Stimulated activated CD4-positive, alpha-beta T cell treated with anti-CD3 and anti-CD28 coated beads, TNF-alpha, amount 100 ng/mL, for 4 hours (primary cell): ENCODE measurements around the gene SLC35F3.
"Not testable (repeated sequence)": the region's sequence is repeated elsewhere in the genome, so short reads cannot be mapped to it uniquely, and the experiment has no call there.

ENCODE experiments used
- DNase-seq, 3 experiments: peaks; one replicate each; pipeline ENCODE4 v3.0.0-alpha.2; 2020; ENCODE audit warnings: low read depth in 3 of 3

SLC35F3 gene

DNA sequence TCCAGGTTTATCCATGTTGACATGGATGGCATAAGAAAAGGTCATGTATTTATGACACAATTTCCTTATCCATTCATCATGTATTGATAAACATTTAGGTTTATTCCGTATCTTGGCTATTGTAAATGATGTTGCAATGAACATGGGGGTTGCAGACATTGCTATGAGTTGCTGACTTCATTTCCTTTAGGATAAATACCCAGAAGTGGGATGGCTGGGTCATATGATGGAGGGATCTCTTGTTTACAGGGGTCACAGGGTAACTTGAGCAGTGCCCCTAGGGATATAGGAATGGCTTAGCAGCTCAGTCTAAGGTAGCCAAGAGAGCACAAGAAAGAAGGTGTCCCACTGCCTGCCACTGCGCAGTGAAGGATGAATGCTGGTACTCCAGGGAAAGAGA lies 239.2 kb downstream of the SLC35F3 start:
- DNase-seq: no peak

DNA sequence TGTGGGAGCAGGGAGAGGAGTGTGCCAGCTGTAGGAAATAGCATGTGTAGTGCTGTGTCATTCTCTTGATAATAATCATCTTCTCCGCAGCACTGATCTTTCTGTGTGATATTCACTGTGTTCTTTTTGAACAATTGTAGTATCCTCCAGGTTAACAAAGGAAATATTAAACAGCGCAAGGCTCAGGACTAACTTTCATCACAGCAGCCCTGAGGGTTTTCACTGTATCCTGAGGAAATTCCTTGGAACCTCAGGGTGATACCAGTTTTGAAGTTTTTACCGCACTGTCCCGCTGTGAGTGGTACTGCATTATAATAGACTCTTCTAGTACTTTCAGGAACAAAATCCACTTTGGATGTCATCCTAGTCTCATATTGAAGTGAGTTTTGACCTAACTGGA lies 240.4 kb downstream of the SLC35F3 start:
- DNase-seq: no peak

DNA sequence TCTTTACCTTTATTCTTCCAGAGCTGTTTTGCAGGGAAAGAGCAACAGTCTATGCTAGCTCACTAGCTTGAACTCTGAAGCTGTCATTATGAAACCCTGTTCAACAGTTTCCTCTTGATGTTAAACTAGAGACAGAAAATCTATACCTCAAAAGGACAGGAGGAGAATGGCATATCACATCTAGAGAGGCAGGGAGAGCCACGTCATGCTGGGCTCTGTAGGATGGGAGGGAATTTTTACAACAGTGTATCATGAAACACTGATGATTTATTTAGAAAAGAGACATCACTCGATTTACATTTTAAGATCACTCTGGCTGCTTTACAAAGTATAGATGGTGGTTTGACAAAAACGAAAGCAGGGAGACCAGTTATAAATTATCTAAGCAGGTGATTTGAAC lies 243.9 kb downstream of the SLC35F3 start:
- no peak for DNase-seq

DNA sequence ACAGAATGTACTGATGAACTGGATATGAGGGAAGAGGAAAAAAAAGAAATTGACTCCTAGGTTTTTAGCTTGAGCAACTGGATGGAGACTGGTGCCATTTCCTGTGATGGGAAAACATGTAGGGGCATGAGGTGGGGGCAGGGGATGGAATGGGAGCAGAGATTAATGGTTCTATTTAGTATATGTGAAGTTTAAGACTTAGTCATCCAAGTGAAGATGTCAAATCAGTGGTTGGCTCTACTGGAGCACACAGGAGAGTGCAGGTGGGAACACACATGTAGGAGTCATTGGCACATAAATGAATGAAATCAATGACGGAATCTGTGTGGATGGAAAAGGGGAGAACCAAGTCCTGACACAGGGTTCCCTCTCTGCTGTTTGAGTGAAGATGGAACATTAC lies 244.3 kb downstream of the SLC35F3 start:
- no peak for DNase-seq

DNA sequence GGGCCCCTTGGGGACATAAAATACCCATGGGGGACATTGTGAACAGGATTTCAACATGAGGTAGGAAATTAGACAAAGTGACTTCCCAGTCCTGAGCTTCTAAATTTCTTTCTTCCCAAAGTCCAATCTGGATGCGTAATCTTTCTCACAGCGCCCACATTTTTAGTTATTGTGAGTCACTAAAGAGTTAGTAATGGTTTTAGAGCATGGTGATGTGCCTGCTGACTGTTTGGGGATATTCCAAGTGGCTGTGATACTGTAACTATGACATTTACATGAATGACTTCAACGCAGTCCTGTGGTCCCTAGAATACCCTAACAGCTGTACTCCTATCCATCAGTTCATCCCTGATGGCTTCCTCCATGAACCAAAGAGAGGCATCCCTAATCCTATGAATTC lies 244.7 kb downstream of the SLC35F3 start:
- DNase-seq: no peak

DNA sequence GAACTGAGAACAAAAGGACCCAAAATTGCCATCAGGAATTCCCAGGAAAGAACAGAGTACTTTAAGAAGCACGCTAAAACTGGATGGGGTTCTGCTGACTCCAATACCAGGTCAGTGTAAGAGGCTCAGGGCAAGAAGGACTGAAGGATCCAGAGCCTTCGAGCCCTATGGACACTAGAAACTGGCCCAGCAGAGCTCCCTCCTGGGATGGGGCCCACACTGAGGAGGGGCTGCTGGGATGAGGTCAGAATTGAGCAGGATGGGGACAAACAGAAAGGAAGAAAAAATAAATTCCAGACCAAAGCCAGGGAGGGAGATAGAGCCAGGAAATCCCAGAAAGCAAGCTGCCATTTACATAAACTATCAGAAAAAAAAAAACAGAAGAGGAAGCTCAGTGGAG lies 246.4 kb downstream of the SLC35F3 start:
- no peak for DNase-seq

DNA sequence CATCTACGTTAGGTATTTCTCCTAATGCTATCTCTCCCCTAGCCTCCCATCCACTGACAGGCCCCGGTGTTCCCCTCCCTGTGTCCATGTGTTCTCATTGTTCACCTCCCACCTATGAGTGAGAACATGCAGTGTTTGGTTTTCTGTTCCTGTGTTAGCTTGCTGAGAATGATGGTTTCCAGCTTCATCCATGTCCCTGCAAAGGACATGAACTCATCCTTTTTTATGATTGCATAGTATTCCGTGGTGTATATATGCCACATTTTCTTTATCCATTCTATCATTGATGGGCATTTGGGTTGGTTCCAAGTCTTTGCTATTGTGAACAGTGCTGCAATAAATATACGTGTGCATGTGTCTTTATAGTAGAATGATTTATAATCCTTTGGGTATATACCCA lies 247.9 kb downstream of the SLC35F3 start:
- DNase-seq: not testable (repeated sequence)

DNA sequence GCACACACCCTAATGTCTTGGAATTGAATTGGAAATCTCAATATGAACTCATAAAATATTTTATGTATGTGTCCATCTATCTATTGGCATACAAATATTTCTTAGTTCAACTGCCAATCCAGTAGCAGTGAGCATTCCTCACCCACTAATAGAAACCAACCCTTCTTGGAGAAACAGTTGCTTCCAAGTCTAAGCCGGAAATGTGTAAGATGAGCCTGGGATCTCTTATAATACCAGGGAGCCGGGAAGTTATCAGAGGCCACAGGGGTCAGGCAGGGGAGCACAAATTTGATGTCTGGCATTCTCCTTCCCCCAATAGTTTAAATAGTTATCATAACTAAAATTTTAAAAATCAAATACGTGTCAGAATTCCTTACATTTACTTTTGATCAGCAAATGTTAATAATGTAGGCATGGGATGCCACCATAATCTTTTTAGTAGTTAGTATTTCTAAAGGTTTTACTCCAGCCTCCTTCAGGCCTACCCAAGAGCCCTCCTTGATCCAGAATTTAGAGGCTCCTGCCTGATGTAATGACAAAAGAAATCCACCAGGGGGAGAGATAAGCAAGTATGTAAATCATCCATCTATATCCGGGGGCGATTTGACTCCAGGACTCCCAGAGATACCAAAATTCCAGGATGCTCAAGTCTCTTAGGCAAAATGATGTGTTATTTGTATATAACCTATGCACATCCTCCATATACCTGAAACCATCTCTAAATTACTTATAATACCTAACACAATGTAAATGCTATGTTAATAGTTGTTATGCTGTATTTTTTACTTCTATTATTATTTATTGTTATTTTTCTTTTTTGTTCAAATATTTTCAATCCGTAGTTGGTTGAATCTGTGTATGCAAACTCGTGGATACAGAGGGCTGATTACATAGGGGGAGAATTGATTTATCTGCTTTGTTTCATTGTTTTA lies 250.1 kb downstream of the SLC35F3 start:
- peak in 1 of 3 experiments; percentile 6 for DNase-seq

DNA sequence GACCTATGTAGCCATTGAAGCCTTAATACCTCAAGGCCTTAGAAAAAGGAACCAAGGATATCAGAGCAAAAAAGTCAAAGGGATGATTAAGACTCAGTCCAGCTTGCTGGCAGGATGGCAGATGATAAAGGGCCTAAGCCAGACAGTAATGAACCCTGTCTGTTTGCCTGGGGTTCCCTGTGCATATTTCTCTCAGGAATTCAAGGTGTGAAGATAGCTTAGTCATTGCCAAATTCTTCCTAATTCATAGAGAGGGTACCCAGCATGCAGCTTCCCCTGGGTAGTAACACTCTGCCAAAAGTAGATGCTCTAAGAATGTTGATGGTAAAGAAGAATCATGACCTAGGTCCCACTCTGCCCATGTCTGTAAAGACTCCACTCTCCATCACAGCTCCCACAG lies 258.2 kb downstream of the SLC35F3 start:
- DNase-seq: no peak

DNA sequence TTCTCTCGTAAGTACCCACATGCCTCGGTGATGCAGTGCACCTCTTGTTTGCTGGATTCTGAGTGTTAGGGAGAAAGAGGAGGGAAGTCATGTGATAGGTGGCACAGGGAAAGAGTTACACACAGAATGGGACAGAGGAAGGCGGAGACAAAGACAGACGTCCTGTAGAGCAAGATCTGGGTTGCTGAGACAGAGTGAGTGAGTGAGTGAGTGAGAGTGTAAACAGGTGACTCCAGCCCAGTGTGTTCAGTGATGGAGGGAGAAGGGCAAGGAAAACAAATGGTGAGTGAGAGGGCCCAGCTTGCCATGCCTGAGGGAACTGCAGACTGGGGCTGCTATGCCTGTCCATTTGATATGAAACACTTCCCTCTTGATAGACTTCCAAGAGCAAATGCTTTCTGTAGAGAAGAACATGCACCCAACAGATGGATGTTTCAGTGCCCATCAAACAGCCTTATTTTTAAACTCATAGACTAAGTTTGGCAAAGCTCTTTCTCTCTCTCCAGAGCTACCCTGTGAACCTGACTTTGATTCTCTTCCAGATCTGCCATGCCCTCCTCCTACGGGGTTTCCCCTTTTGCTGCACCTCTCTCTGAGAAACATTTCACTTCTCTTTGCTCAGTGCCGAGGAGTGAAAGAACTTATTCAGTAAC lies 258.9 kb downstream of the SLC35F3 start:
- no peak for DNase-seq

DNA sequence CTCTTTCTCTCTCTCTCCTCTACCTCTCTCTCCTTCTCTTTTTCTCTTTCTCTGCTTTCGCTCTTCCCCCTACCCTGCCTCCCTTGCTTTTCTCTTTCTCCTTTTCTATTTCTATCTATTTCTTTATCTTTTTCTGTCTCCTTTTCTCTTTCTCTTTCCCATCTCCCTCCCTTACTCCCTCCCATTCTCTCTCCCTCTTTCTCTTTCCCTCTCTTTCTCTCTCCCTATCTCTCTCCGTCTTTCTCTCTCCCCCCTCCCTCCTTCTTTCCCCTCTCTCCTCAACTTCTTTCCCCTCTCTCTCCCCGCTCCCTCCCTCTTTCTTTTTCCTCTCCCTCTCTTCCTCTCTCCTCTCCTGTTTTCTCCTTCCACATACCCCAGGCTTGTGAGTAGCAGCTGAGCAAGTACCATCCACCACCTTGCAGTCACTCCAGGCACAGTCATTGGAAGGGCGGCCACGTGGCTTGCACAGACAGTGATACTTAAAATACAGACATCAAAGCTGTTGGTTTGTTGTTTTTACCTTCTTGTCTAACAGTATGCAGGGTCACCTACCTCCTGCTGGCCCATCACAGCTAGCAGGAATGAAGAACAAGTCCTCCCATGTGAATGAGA lies 259.7 kb downstream of the SLC35F3 start:
- no peak for DNase-seq

DNA sequence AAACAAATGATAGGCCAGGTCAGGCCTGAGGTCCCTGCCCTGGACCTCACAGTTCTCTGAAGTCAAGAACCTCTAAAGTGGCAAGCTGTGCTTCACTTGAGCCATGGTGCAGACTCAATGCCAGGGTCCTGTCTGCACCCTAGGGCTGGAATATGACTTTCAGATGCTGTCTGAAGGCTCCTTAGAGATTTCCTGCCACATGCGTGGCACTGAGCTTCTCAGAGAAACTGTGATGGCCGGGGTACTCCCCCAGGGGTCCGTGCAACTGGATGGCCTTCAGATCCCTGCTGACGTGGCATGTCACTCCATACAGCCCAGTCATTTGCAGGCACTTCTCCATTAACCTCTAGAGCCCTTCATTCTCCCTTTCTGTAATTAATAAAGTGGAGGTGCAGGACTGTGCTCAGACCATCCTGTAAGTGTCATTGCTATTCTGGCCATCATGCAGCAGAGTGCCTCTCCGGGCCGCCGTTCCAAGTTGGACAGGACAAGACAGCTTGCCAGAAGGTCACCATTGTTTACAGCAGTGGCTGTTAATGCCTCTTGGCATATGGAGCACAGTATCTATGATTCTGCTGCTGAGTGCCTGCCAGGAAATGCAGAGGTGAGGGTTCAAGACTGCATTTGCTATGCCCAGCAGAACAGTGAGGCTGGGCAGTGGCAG lies 263.7 kb downstream of the SLC35F3 start:
- DNase-seq: no peak

DNA sequence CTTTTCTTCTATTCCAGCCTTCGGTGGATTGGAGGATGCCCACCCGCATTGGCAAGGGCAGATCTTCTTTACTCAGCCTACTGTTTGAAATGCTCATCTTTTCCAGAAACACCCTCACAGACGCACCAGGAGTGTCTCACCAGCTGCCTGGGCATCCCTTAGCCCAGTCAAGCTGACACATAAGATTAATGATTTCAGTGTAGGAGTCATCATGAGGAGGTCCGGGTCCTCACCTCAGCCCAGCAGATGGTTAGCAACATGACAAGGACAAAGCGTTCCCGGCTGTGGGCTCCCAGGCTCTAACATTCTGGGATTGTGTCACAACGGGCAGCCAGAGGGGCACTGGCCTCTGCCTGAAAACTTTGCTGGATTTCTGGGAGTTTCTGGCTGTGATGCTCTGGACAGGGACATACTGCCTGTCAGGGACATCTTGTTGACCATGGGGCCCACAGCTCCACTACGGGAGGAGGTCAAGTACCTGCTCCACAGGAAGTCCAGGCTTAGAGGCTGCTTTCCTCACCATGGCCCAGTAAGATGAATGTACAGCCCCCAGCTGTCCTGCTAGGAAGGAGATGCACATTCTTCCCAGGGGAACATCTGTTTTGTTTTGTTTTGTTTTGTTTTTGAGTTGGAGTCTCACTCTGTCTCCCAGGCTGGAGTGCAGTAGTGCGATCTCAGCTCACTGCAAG lies 264.8 kb downstream of the SLC35F3 start:
- no peak for DNase-seq

DNA sequence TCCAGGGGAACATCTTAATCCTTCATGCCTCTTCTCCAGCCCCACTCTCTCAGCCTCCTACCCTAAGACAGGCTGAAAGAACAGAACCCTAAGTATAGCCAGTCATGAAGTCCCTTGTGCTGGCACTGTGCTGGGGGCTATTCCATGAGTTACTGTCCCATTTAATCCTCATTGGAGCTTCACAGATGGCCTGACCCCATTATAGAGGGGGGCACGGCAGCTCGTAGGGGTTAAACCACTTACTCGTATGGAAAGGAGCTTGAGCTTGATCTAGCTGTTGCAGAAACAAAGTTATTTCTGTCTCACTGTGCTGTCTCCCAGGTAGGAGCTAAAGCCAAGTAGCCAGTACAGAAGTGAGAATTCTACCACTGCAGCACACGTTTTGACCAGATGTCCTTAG lies 265.6 kb downstream of the SLC35F3 start:
- DNase-seq: no peak

DNA sequence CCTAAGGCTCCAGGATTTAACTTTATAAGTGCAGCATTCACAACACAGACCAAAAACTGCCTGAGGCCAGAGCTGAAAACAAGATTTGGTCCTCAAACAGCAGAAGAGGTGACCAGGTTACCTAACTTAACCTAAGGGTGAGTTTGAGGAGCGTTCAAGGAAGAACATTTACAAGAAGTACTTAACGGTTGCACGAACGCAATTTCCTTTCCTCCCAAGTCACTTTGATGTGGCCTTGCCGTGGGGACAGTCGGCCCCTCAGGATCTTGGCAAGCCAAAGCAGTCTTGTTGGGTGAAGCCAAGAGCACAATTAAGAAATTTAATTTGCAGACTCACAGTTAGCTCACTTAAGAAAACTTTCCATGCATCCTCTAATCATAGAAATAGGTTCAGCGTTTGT lies 266.1 kb downstream of the SLC35F3 start:
- no peak for DNase-seq

DNA sequence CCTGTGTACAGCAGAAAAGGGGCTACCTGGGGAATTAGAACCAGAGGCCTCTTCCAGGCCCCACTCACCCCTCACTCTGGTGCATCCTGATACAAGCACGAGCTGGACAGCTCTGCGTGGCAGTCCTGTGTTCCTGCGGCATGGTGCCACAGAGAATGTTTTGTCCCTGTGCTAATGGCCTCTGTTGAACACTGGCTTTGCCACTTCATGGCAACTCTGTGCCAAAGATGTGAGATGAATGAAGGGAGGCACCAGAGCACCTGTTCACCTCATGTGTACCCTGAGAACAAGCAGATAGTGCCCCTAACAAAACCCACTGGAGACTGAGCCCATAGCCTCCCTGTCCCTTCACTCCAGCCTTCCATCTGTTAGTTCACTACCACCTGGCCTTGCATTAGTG lies 269.5 kb downstream of the SLC35F3 start:
- no peak for DNase-seq

DNA sequence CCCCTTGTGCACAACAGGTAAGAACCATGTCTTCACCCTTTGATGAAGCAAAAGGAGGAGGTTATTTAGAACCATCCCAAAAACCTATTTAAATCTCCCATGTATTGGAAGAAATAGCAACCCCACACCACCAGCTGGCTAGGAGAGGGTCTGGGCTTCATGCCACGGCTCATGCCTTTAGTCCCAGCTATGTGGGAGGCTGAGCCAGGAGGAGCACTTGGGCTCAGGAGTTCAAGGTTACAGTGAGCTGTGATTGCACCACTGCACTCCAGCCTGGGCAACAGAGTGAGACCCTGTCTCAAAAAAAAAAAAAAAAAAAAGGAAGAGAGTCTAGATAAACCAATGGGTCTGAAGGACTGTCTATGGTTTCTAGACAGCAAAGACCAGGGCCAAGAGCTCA lies 270.9 kb downstream of the SLC35F3 start:
- DNase-seq: no peak

DNA sequence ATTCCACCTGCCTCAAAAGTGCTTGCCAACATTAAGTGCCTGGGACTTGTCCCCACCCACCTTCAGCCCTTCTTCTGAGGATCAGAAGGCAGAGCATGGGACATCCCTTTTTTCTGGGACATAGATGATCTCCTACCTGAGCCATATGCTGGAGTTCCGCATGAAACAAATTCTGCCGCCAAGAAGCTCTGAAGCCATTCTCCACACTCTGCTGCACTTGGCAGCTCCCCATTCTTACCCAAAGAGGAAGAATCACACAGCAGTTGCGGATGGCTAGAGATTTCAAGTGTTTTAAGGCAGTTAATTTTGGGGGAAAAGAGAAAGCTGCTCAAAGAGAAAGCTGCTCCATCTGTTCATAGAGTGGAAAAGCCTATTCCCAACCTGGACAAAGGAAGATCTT lies 271.5 kb downstream of the SLC35F3 start:
- DNase-seq: no peak

DNA sequence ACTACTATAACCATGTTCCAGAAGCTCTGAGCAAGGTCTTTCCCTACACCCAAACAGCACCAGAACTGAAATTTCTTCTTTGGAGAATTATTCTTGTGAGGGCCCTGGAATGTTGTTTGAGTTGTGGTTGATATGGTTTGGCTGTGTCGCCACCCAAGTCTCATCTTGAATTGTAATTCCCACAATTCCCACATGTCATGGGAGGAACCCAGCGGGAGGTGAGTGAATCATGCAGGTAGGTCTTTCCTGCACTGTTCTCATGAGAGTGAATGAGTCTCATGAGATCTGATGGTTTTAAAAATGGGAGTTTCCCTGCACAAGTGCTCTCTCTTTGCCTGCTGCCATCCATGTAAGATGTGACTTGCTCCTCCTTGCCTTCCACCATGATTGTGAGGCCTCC lies 272.4 kb downstream of the SLC35F3 start:
- not testable (repeated sequence) for DNase-seq

DNA sequence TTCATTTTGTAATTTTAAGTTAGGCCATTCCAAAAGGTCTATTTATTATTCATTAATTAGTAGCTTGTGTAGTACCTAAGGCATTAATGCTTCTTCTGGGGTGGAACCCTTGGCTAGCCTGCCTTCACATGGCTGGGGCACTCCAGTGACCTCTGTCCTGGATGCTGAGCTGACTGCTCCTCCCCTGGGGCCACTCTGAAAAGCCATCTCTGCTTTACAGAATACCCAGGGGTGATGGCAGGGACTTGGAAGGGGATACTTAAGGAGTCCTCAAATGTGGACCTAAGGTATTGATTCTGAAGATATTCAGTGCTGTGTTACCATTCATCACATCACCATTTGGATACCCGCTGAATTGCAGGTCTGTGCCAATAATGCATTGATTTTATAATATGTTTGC lies 281.0 kb downstream of the SLC35F3 start:
- DNase-seq: no peak

DNA sequence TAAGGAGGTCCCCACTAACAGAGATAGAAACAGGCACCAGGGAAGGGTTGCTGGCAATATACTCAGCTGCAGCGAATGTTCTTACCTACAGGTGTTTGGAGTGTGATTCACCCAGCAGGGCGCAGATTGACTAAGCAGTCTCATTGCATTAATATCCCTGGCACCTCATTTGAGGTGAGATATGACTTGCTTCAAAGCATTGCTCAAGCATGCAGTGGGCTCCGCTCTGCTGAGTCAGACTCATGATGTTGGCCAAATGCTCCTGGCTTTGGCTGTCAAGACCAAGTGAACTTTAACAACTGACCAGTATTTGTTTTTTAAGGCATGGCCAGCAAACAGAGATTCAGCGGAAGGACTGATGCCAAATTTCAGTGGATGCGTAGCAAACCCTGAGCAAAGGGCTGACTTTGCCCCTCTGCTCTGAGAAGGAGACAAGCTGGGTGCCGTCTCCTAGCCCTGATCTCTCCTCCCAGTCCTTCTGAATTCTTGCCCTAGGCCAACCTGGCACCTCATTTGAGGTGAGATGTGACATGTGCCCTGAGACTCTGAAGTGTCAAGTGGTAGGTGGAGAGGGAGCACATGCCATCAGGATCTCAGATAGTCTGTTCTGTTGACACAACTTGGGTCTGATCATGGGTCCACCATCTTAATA lies 281.7 kb downstream of the SLC35F3 start:
- DNase-seq: no peak
